ENCODE results near the gene ROBO1.

The ROBO1 gene

DNA sequence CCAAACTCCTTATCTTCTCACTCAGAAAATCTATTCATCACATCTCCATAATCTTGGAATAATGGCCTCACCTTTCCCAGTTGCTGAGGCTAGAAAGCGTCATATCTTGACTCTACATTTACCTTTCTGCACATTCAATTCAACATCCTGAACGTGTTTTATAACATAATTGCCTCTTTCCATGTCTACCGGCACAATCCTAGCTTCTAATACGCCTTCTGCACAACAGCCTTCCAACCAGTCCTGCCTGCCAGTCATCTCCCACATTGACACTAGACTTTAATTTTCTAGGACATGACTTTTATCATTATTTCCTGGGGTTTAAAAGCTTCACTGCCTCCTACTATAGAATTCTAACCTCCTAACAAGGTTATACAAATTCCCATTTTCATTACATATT, 906.6 kb downstream of the ROBO1 start:
- TF ChIP-seq, protein P1, sequence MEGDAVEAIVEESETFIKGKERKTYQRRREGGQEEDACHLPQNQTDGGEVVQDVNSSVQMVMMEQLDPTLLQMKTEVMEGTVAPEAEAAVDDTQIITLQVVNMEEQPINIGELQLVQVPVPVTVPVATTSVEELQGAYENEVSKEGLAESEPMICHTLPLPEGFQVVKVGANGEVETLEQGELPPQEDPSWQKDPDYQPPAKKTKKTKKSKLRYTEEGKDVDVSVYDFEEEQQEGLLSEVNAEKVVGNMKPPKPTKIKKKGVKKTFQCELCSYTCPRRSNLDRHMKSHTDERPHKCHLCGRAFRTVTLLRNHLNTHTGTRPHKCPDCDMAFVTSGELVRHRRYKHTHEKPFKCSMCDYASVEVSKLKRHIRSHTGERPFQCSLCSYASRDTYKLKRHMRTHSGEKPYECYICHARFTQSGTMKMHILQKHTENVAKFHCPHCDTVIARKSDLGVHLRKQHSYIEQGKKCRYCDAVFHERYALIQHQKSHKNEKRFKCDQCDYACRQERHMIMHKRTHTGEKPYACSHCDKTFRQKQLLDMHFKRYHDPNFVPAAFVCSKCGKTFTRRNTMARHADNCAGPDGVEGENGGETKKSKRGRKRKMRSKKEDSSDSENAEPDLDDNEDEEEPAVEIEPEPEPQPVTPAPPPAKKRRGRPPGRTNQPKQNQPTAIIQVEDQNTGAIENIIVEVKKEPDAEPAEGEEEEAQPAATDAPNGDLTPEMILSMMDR (IDR thresholded peaks at IDR 0.05; ENCODE audit: low read depth, low read length): no peak
- H3K4me3 ChIP-seq (ENCODE audit: low read depth, low read length): no peak overlapping the region

DNA sequence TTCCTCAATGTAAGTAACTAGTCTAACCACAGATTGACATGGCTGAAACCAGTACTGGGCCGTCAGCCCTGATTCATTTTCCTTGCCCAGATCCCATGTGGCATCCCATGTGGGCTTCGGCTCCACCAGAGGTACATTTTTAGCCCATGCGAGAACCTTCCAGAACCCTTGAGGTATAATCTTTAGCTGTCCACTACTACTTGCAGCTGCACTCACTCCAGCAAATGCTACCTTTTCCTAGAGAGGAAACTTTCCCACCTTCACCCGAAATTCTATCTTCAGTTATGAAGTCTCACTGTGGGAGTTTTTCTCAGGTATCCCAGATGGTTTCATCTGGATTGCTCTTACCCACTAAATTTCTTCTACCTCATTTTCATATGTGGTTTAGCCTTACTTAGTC, 907.2 kb downstream of the ROBO1 start:
- TF ChIP-seq, protein P1 (IDR thresholded peaks at IDR 0.05; ENCODE audit: low read depth, low read length): no peak

DNA sequence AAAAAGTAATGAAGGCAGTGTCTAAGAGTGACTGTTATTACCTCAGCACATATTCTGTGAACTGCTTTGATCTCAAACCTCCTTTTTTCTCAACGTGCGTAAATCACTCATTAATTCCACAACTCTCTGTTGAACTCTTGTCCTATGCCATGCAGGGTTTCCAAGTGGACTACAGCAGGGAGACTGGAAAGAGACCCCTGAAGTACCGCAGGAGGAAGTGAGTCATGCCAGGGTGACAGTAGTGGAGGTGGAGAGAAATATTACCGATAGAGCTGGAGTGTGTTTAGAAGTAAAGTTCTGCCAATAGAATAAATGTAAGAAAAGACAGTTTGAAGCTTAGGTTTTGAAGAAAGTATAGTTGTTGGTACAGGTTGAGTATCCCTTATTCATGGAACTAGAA, 908.9 kb downstream of the ROBO1 start:
- TF ChIP-seq, protein P1 (IDR thresholded peaks at IDR 0.05; ENCODE audit: low read depth, low read length): no peak
- no peak overlapping the region for H3K4me3 ChIP-seq (ENCODE audit: low read depth, low read length)

More for the DNA sequence above, 907.2 kb downstream of the ROBO1 start:
- H3K4me3 ChIP-seq (ENCODE audit: low read depth, low read length): no peak overlapping the region

DNA sequence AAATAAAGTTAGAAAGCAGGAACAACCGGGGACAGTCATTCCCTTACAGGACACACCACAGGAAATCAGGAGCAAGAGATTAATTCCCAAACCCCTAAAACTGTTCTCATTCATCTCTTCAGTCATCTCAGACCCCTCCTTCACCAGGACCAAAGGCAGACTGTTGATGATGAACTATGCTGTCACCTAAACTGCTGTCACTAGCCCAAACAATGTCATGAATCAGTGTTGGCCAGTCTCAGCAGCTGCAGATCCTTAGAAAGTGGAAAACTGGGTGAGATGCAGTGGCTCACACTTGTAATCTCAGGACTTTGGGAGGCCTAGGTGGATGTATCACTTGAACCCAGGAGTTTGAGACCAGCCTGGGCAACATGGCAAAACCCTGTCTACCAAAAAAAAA, 909.6 kb downstream of the ROBO1 start:
- no peak overlapping the region for H3K4me3 ChIP-seq (ENCODE audit: low read depth, low read length)
- TF ChIP-seq, protein P1 (IDR thresholded peaks at IDR 0.05; ENCODE audit: low read depth, low read length): no peak

DNA sequence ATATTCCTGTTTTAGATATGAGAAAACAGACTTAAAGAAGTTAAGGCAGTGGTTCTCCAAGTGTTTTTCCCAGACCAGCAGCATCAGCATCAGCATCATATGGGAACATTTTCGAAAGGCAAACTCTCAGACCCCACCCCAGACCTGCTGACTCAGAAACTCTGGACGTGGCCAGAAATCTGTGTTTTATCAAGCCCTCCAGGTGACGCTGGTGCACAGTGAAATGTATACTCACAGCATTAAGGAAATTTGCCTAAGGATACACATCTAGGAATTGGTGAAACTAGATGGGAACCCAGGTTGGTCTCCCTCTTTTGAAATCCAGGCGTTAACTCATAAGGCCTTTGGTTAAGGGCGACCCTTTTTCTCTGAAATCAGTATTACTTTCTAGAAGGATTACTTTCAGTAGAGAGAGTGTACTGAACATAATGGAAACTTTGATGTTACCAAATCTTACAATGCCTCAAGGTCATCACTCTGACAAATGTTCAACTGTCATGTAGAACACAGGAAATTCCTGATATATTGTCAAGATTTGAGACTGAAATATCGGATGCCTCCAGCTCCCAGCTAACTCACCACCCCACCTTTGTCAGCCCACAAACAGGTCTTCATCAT, 910.2 kb downstream of the ROBO1 start:
- TF ChIP-seq, protein P1 (IDR thresholded peaks at IDR 0.05; ENCODE audit: low read depth, low read length): no peak
- no peak overlapping the region for H3K4me3 ChIP-seq (ENCODE audit: low read depth, low read length)

DNA sequence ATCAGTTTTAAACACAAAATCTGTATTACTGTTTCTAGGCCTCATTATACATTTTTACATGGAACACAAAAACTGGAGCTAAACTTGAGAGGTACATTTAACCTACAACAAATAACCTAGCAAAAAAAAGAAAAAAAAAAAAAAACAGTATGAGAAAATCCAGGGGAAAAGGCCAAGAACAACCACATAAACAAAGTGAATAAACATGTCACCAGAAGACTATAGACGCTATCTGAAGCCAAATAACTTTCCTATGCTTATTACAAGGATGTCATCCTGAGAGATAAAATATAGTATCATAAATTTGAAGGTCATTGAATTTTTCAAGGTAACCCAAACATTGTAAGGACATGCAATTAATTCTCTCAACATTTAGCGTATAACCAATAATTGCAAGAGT, 911.6 kb downstream of the ROBO1 start:
- TF ChIP-seq, protein P1 (IDR thresholded peaks at IDR 0.05; ENCODE audit: low read depth, low read length): no peak
- H3K4me3 ChIP-seq (ENCODE audit: low read depth, low read length): no peak overlapping the region

DNA sequence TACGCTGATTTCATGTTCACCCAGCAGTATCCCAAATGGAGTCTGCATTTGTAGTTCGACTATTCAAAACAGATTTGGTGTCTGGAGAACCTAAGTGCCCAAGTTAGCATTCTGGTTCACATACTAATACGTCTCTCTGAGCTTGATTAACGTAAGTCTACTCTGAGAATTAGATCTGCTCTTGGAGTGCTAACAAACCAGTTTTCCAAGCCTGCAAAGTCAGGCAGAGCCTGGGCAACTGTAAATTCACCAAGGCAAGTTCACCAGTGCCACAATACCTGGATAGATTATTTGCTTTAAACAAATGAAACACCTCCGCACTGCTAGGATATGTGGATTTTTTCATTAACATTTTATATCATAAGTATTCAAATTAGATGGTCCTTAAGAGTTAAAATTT, 912.6 kb downstream of the ROBO1 start:
- TF ChIP-seq, protein P1 (IDR thresholded peaks at IDR 0.05; ENCODE audit: low read depth, low read length): no peak
- H3K4me3 ChIP-seq (ENCODE audit: low read depth, low read length): no peak overlapping the region
